GM18909 (cell line): ENCODE results near the gene MMAB.

Source experiments
- ATAC-seq: cut with Tn5 transposase; IDR thresholded peaks from one replicate; pipeline ENCODE4 v1.9.1; 2021; ENCODE audit warnings: mild to moderate bottlenecking; ENCODE audit not compliant: unreplicated experiment, poor library complexity

The MMAB gene

DNA sequence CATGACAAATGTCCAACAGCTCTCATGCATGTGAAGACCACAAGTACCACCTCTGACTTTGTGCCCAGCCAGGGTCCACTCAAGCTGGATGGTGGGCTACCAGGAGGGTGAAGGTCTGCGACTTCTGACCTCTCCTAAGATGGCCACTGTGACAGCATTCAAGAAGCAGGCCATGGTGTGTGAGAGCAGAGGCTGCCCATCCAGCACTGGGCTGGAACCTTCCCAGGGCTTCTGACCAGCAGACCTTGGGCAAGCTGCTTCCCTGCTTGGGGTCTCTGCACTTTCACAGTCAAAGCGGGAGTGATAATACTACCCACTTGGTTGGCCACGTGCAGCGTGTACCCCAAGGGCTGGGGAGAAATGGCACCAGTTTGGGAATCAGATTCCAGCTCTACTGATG is 10.4 kb downstream of the MMAB start:
- ATAC-seq: no peak

DNA sequence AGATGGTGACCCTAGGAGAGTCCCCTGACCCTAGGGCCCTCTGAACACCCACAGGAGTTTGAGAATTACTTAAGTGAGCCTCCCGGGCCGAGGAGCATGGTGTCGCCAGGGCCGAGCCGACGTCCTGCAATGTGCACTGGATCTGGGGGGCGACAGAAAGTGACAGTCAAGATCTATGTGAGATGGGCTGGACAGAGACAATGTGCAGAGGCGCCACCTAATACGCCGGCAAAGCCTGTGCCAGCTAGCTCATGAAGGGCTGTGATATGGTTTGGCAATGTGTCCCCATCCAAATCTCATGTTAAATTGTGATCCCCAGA is 11.6 kb downstream of the MMAB start:
- no peak for ATAC-seq

DNA sequence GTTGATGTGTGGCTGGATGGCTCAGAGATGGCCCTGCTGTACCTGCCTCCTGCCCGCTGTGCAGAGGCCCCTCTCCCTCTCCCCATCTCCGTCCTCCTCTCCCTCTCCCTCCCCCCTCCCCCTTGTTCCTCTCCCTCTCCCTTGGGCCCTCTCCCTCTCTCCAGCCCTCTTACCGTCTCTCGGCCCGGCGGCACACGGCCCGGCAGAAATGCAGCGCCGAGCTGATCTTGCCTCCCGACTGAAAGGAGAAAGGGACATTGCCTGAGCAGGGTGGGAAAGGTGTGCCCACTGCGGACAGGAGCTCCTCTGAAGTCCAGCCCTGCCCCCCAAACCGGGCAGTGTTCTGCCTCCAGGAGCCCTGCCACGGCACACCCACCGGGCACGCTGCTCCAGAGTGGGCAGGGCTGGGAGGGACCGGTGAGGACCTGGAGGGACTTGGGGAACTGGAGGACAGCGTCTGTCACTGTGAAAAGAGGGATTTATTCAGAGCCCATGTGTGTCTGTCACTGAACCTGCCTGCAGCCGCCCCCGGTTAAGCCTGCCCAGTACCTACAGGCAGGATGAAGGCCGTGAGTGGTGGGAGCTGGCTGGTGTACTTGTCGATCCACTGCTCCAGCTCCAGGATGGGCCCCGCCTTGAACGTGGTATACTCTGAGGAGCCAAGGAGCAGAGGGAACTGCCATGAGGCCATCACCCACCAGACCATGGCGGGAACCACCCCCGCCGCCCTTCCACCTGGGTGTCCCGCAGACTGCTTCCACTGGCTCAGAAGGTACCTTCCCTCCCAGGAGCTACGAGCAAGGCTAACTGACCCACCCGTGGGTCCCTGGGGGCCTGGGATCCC is 12.2 kb downstream of the MMAB start:
- ATAC-seq: no peak

DNA sequence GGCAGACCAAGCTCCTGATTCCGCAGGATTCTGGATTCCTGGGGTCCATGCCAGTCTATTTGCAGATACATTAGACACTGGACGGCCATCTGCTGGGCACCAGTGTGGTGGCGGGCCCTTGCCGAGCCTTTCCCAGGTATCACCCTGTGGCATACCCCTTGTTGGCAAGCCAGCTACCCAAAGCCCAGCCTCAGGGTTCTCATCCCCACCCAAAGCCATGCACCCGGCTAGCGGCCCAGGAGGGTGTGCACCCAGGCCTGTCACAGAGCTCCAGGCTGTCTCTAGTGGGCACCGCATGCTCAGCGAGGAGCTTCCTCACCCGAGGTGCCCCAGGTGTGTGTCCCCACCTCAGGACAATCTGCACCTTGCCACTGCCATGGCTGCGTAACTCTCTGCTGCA is 13.7 kb downstream of the MMAB start:
- ATAC-seq: no peak

DNA sequence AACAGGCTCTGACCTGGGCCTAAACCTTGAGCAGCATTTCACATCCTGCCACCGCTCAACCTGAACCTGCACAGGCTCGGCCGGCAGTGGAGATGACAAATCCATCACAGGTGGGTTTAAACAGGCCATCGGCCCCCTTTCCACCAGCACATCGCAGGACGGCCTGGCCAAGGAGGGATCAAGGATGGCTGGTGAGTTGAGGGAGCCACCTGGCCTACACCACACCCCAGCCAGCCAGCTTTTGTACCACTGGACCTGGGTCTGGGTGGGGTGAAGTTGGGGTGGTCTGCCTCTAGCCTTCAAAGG is 14.2 kb downstream of the MMAB start:
- no peak for ATAC-seq

DNA sequence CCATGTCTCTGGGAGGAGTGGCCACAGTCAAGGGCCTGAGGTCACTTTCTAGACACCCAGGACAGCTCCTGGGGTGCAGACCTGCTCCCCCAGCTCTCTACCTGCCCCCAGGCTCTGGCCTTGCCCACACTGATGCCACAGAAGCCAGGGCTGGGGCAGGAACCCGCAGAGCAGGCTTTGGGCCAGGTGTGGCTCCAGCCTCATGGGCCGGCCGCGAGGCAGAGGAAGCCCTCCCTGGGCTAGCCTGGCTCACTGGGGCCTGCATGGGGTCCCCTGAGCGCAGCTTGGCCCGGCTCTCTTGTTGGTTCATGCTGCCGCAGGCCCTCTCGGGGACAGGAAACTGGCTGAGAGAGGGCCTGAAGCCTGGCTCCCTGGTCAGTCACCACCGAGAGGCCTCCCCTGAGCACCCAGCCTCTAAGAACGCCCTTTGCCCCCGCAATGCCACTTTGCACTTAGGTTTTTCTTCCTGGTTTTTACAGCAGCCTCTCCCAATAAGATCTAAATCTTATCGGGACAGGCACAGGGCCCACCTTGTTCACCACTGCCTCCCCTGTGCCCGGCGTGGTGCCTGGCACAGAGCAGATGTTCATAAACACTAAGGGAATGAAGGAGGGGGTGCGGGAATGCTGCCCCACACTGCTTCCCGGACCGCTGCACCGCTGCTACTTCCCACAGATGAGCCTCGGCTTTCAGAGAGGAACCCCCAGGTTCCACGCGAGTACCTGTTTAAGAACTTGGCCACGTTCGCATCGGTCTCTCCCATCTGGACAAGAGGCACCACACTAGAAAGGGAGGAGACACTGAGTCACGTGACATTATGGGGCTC is 14.7 kb downstream of the MMAB start:
- no peak for ATAC-seq

DNA sequence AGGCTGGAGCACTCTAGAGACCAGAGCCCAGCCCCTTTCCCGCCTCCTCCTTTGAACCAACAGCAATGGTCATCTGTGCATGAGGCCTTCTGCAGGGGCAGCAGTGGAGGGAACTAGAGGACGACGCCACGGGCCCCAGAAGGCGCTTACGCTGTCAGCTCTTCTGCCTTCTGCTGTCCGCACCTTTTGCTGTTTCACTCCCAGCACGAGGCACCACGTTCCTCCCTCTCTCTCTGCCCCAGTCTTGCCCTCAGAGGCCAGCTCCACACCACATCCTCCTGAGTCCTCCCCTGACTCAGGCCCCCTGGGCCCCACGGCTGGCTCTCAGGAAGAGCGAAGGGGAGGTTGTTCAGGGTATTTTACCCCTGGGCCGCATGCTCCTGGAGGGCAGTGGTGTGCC is 15.5 kb downstream of the MMAB start:
- no peak for ATAC-seq

DNA sequence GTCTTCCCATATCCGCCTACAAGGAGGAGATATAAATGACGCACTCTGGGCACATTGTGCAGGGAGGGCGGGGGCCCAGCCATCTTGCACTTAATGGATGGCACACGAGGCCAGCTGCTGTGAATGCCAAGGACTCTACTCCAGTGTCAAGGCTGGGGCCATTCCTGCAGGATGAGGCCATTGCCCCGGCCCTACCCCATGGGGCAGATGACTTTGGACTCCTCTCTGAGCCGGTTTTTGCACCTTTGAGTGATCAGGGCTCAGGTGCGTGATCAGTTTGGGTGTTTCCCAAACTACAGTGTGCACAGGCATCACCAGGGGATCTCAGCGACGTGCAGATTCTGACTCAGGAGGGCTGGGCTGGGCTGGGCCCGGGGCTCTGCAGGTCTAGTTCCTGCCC is 16.1 kb downstream of the MMAB start:
- no peak for ATAC-seq

DNA sequence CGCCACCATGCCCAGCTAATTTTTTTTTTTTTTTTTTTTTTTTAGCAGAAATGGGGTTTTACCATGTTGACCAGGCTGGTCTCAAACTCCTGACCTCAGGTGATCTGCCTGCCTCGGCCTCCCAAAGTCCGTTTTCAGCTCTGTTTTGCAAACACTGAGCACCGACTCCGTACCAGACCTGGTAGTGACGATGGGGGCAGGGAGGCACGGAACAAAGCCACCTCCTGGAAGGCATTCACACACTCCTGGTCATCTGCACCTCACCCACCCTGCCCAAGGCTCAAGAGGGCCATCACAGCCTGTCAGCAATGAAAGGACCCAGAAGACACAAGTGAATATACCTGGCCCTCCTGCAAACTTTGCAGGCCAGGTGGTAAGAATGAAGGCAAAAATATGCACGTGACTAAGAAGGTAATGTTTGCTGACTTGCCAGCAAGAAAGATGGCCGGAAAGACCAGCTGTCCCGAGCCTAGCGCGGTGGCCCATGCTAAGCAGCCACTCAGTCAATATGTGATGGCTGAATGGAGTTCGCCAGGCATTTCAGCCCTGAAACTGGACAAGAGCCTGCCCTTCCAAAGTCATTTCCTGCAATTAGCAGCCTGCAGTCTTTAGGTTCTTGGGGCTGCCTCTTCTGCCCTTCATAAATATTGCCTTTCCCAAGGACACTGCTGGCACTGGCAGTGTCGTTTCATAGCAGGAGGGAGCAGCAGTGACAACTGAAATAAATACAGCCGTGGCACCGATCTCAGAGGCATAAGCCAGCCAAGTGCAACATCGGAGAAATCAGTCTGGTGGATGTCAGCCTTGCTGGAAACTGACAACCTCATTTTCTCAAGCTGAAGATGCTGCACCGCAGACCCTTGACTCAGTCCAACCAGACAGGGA is 17.6 kb downstream of the MMAB start:
- no peak for ATAC-seq

DNA sequence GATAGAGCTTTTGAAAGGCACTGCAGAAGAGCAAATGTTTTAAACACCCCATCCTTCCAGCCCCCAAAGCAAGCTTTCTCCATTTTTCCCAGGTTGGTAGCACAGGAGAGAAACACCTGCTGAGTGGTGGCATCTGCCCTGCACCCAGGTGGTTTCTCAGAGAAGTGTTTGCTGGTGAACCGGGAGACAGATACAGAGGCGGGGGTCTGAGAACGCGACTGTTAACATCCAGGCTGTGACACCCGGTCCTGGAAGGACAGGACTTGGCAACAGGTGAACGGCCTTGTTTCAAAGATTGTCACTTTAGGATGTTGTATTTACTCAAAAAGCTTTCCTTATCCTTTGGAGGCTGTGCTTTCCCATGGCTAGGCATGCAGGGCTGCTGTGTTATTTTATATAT is 18.5 kb downstream of the MMAB start:
- ATAC-seq: no peak

DNA sequence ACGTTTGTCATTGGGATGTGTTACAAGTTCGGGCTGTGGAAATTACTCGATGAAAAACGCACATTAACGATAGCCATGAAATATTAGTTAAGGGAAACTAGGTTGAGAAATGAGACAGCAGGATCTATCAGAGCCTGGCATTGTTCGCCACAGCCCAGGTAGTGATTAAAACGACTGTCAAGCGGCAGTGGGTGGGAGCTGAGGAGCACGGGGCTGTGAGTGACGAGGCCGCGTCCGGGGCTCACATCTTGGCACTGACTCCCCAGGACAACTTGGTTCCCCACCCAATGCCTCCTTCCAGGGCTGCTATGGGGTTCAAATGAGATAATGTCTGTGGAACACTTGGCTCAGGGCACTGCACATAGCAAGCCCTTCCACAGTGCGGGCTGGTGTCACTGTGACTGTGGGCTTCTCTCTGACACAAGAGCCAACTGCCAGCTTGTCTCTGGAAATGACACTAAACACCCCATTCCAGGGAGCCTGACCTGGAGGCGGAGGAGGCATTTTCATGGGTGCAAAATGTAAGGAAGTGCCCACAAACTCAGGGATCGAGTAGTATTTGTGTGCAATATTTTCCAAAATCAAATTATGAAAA is 19.3 kb downstream of the MMAB start:
- ATAC-seq: no peak

DNA sequence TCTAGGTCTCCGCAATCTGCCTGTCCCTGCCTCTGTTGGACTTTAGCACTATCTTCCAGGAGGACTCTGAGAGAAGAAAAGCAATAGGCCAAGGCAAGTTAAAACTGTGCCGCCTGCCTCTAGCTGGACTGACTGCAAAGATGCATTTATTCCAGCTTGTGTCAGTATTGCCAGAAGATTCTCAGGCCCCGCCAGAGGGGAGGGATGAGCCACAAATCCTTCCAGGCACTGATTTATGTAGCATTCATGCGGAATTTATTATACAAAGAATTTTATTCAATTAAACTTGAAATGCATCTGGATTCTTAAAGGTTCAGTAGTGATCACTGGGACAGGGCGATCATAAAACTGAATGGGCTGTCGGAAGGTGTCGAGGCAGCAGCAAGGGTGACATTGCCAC is 19.8 kb downstream of the MMAB start:
- ATAC-seq: no peak

DNA sequence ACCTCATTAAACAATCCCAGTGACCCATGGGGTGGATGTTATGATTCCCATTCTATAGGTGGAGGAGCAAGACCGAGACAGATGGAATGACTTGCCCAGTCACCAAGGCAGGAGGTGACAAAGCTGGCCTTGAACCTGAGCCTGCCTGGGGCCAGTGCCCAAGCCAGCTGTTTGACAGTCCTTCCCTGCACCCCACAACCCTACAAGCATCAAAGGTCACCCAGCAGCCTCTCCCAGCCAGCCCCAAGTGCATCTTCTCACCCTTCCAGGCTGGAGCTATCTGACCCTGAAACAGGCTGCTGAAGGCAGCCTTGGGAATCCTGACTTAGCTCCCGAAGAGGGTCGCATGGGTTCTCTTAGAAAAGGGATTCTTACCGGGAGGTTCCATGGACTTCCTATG is 20.3 kb downstream of the MMAB start:
- no peak for ATAC-seq

DNA sequence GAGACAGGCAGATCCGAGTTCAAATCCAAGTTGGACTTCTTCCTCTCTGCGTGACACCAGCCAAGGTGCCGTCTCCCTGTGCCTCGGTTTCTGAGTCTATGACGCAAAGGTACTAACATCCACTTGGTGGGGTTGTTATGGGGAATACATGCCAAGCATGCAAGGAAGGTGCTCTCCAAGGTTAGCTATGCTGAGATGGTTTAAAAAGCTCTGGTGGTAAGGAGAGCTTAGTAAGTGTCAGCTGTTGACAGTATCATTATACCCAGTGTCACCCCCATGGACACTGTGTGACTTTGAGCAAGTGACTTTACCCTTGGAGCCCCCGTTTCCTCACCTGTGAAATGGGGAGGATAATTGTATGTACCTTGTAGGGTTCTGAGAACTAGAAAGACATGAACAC is 22.2 kb downstream of the MMAB start:
- no peak for ATAC-seq

DNA sequence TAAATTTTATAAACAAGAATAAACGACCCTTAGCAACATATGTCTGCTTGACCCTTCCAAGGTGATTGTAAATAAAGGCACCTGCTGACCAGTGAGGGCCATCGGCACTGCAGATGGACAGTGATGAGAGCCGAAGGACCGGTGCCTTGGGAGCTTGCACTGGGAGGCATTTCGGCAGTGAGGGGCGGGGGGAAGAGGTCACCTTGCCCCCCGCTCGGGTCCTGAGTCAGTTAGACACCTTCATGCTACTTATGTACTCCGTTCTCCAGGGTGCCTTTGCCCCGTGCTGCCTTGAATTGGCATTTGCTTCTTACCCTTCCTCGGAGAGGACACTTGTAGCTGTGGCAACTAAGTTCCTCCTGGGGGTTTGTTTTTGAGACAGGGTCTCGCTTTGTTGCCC is 23.0 kb downstream of the MMAB start:
- no peak for ATAC-seq

DNA sequence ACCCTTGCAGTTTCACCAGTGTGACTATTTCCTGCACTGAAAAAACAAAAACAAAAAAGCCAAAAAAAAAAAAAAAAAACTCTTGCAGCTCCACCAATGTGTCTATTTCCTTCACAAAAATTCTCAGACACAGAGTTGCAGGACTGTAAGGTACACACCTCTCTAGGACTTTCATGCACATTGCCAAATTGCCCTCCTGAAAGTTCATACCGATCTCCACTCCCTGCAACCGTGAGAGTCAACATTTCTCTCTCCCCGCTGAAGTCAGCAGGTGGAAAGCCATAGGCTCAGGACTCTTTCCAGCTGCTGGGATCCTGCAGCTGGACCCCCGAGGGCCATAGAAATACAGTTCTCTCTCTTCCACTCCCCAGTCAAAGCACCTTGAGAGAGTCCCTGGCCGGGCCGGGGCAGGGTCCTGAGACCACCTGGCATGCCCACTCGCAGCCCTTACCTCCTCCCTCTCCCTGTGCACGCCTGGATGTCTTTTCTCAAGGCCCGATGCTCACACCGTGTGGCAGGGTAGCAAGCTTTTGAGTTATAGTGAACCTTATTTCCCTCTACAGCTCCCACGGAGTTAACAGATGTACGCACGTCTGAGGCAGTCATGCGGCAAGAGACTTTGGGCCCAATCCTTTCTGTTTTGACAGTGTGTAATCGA is 23.6 kb downstream of the MMAB start:
- ATAC-seq: no peak

DNA sequence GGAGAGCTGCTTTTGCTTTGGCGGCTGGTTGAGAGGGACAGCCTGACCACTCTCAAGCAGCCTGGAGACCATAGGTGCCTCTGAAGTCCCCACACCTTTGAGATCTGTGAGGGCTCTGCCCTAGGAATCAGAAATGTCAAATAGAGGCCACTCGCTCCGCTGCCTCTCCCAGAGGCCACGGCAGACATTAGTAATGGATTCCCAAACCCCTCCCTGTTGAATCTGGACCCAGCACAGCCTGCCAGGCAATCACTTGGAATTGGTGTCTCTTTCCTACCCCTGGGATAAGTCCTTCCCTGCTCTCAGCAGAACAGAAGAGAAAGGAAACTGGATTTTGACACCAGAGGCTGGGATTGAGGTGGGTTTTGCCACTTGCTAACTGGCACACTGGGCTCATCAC is 25.0 kb downstream of the MMAB start:
- ATAC-seq: no peak

DNA sequence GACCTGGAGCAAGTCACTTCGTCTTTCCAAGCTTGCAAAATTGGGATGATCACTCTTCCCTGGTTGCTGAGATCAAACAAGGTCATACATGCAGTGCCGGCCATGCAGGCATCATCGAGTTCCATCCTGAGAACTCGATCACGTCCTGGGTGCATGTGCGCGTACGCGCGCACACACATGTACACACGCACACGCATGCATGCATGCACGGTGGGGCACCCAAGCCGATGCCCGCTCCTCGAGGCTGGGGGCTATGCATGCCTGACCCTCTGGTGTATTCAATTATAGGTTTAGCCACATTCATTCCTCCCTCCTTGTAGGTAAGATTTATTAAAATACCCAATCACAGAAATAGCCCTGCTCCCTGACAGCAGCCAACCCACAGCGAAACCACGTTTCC is 26.0 kb downstream of the MMAB start:
- ATAC-seq: no peak

DNA sequence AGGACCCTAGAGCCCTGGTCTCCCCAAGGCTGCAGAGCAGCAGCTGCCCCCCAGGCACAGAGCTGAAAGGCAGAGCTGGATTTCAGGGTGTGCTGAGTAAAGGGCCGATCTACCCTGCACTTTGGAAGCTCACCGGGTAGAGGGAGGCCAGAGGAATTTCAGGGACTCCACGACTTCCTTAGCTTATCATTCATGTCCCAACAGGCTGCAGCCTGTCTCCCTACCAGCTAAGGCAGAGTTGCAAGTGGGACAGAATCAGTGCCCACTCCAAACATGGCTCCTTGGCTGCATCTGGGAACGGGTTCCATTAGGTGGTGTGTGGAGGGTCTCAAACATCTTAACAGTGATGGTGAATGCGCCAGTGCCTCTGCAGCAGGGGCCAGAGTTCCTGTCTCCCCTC is 27.5 kb downstream of the MMAB start:
- ATAC-seq: no peak

DNA sequence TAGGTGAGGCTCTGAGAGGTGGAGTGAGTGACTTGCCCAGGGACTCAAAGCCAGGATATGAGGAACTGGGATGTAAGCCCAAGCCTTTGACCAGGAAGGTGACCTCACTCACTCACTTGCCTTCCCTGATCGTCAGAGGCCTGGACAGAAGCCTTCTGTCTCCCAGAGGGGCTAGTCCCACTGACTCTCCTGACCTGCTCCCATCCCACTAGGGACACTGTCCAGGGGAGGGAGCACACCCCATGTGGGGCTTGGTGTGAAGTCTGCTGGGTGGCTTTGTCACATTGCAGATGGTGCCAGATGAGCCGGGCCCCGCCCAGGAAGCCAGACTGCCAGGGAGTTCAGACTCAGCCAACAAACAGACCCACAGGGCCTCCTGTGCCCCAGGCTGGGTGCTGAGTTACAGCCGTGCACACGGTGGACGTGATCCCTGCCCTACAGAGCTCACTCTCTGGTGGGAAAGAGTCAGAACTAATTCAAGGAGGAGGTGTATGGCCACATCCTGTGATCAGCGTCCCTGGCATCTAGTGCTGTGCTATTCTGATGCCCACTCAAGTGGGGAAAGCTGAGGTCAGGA is 28.3 kb downstream of the MMAB start:
- no peak for ATAC-seq
